MM.1S (cell line): Measurements from ENCODE around the gene ZNF695.

Experiments used
- DNase-seq: peaks from one replicate; pipeline ENCODE4 v3.0.0-alpha.2; 2015
- H2AFZ ChIP-seq: fragments of 300-600 bp; sonication (generic); 2 replicates; pipeline ENCODE4 v1.6.0; 2016; ENCODE audit warnings: antibody characterized with exemption, low read length
- H3F3A ChIP-seq: fragments of 300-600 bp; sonication (generic); 2 replicates; pipeline ENCODE4 v1.6.1; 2016; ENCODE audit warnings: mild to moderate bottlenecking, antibody characterized with exemption, low read length, moderate library complexity, mixed read lengths; ENCODE audit not compliant: insufficient read depth
- H3K27ac ChIP-seq: fragments of 300-600 bp; sonication (generic); 2 replicates; pipeline ENCODE4 v1.5.1; 2016; ENCODE audit warnings: mild to moderate bottlenecking, low read length
- H3K27me3 ChIP-seq: fragments of 300-600 bp; sonication (generic); replicated peaks from 2 replicates; pipeline ENCODE4 v1.6.0; 2016; ENCODE audit warnings: low read length; ENCODE audit not compliant: insufficient read depth
- H3K36me3 ChIP-seq: fragments of 300-600 bp; sonication (generic); replicated peaks from 2 replicates; pipeline ENCODE4 v1.6.1; 2016; ENCODE audit warnings: mild to moderate bottlenecking, low read length, mixed read lengths; ENCODE audit not compliant: insufficient read depth
- H3K4me1 ChIP-seq: fragments of 300-600 bp; sonication (generic); 2 replicates; pipeline ENCODE4 v1.6.1; 2016; ENCODE audit warnings: low read length, mixed read lengths
- H3K4me2 ChIP-seq: fragments of 300-600 bp; sonication (generic); 2 replicates; pipeline ENCODE4 v1.6.0; 2016; ENCODE audit warnings: low read depth, low read length
- H3K4me3 ChIP-seq: fragments of 300-600 bp; sonication (generic); 2 replicates; pipeline ENCODE4 v1.5.1; 2016; ENCODE audit warnings: low read length, mixed read lengths
- H3K79me2 ChIP-seq: fragments of 300-600 bp; sonication (generic); 2 replicates; pipeline ENCODE4 v1.6.1; 2016; ENCODE audit warnings: mixed run types, low read length, mixed read lengths
- H3K9ac ChIP-seq: fragments of 300-600 bp; sonication (generic); 2 replicates; pipeline ENCODE4 v1.6.1; 2016; ENCODE audit warnings: low read length, mixed read lengths
- H3K9me2 ChIP-seq: fragments of 300-600 bp; sonication (generic); replicated peaks from 2 replicates; pipeline ENCODE4 v1.6.1; 2016; ENCODE audit warnings: mild to moderate bottlenecking, low read length, mixed read lengths; ENCODE audit not compliant: insufficient read depth
- H3K9me3 ChIP-seq: fragments of 300-600 bp; sonication (generic); replicated peaks from 2 replicates; pipeline ENCODE4 v1.6.1; 2016; ENCODE audit warnings: mild to moderate bottlenecking, low read length, mixed read lengths; ENCODE audit not compliant: insufficient read depth
- H4K20me1 ChIP-seq: fragments of 300-600 bp; sonication (generic); 2 replicates; pipeline ENCODE4 v1.6.1; 2016; ENCODE audit warnings: mild to moderate bottlenecking, low read length, moderate library complexity, mixed read lengths; ENCODE audit not compliant: insufficient read depth
- EZH2 ChIP-seq: fragments of 300-600 bp; sonication (generic); optimal IDR thresholded peaks from 2 replicates; pipeline ENCODE3; 2017; ENCODE audit warnings: low read depth, mild to moderate bottlenecking, antibody characterized with exemption, low read length, mixed read lengths
- EZH2phosphoT487 ChIP-seq: fragments of 300-600 bp; sonication (generic); IDR thresholded peaks from 2 replicates; pipeline ENCODE4 v1.6.1; 2018; ENCODE audit warnings: antibody characterized with exemption, low read length
- TF ChIP-seq, protein P1 (sequence below): fragments of 300-600 bp; sonication (generic); IDR thresholded peaks from 2 replicates; pipeline ENCODE4 v1.5.1; 2016; ENCODE audit warnings: antibody characterized with exemption, low read length, mixed read lengths

ZNF695 gene

DNA sequence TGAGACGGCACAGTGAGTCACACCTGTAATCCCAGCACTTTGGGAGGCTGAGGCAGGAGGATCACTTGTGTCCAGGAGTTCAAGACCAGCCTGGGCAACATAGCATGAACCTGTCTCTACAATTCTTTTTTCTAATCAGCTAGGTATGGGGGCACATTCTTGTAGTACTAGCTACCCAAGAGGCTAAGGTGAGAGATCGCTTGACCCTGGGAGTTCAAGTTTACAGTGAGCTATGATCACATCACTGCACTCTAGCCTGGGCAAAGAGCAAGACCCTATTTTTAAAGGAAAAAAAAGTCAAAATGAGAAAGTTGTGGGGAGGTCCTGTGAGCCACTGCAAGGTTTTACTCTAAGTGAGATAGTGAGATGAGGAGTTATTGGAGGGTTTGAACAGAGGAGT, 41.4 kb downstream of the ZNF695 start:
- Histone ChIP-seq H3K27me3 (no peaks in the 10 kb centered on the region), H3K4me2 (no peak overlapping the region)

DNA sequence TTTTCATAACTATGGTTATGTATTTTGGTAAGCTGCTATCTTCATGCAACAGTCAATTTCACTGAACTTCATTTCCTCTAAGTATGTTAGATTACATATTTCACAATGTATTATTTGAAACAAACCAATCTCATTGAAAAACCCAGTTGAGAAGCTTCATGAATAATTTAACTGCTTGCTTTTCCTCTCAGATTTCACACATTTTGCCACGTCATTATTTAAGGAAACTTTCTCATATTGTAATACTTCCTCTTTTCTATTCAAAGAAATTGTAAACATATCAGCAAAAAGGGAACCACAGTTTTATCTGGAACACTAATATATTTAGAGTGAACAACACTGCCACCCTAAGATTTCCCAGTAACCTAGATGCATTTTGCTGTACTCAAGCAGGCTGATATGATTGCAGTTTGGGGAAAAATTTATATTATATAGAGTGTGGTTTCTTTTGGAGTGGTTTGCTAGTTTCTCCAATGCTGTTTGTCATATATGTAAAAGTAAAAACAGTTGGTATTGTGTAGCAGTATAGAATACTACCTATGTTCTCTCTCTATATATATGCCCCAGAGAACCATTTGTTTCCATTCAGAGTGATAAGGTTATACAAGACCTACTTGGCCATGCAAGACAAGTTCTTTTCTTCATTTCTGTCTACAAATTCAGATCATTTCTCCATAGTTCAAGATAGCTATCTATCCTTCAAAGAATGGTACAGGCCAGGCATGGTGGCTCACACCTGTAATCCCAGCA, 47.7 kb downstream of the ZNF695 start:
- Histone ChIP-seq H3K27me3 (no peaks in the 10 kb centered on the region), H3K4me3 (no peak overlapping the region), H3K36me3 (no peaks in the 10 kb centered on the region), H3K27ac (no peak overlapping the region), H3K4me2 (no peak overlapping the region), H4K20me1 (no peaks in the 10 kb centered on the region), H3K9ac (no peak overlapping the region), H3K4me1 (peaks cover 3% of the 10 kb centered on the region), H2AFZ (no peak overlapping the region), H3F3A (no peaks in the 10 kb centered on the region), H3K79me2 (no peaks in the 10 kb centered on the region), H3K9me3 (no peaks in the 10 kb centered on the region), H3K9me2 (no peaks in the 10 kb centered on the region)
- DNase-seq, result no peak
- TF ChIP-seq, protein P1, sequence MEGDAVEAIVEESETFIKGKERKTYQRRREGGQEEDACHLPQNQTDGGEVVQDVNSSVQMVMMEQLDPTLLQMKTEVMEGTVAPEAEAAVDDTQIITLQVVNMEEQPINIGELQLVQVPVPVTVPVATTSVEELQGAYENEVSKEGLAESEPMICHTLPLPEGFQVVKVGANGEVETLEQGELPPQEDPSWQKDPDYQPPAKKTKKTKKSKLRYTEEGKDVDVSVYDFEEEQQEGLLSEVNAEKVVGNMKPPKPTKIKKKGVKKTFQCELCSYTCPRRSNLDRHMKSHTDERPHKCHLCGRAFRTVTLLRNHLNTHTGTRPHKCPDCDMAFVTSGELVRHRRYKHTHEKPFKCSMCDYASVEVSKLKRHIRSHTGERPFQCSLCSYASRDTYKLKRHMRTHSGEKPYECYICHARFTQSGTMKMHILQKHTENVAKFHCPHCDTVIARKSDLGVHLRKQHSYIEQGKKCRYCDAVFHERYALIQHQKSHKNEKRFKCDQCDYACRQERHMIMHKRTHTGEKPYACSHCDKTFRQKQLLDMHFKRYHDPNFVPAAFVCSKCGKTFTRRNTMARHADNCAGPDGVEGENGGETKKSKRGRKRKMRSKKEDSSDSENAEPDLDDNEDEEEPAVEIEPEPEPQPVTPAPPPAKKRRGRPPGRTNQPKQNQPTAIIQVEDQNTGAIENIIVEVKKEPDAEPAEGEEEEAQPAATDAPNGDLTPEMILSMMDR, result 0 out of 2 replicates have a peak, but pooled peaks have one; percentile 7
- TF ChIP-seq EZH2, result no peak

More for the DNA sequence above, 41.4 kb downstream of the ZNF695 start:
- H2AFZ ChIP-seq, result no peak overlapping the region
- H3K9me3 ChIP-seq, result 0 out of 2 replicates have a peak, but pooled peaks cover 3% of the 10 kb centered on the region
- DNase-seq, result no peak
- no peaks in the 10 kb centered on the region for H4K20me1 ChIP-seq
- no peak overlapping the region for H3K9ac ChIP-seq
- H3K9me2 ChIP-seq, result no peaks in the 10 kb centered on the region
- H3K4me3 ChIP-seq, result no peak overlapping the region
- TF ChIP-seq, protein P1, result no peak
- TF ChIP-seq EZH2 (no peak), EZH2phosphoT487 (no peak)
- no peaks in the 10 kb centered on the region for H3K36me3 ChIP-seq
- H3K27ac ChIP-seq, result no peak overlapping the region
- no peaks in the 10 kb centered on the region for H3F3A ChIP-seq
- no peaks in the 10 kb centered on the region for H3K4me1 ChIP-seq
- H3K79me2 ChIP-seq, result no peaks in the 10 kb centered on the region

DNA sequence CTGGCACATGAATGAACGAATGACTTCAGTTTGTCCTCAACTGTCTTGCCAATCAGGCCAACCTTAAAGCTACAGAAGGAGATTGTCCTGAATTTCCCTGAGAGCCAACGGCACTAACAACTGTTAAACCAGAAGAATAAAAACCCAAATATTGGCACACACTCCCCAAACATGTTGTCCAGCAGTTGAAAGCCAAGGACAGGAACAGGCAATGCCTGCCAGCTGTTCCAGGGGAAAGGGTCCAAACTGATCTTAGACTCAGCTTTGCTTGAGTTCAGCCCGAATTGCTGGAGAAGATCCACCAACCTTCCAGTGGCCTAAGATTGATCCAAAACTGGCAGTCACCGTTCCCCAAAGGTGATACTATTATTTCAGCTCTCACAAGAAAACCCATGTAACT, 53.7 kb downstream of the ZNF695 start:
- H3K27ac ChIP-seq, result no peak overlapping the region
- H3K9ac ChIP-seq, result no peak overlapping the region
- no peaks in the 10 kb centered on the region for H3K9me2 ChIP-seq
- H2AFZ ChIP-seq, result no peak overlapping the region
- no peaks in the 10 kb centered on the region for H3K79me2 ChIP-seq
- no peaks in the 10 kb centered on the region for H3K4me1 ChIP-seq
- no peaks in the 10 kb centered on the region for H3K9me3 ChIP-seq
- TF ChIP-seq EZH2phosphoT487, result no peak
- TF ChIP-seq, protein P1, result no peak
- no peak for TF ChIP-seq EZH2
- no peaks in the 10 kb centered on the region for H4K20me1 ChIP-seq
- no peak overlapping the region for H3K4me2 ChIP-seq
- H3K36me3 ChIP-seq, result no peaks in the 10 kb centered on the region
- no peaks in the 10 kb centered on the region for H3K27me3 ChIP-seq
- H3F3A ChIP-seq, result no peaks in the 10 kb centered on the region
- H3K4me3 ChIP-seq, result no peak overlapping the region
- no peak for DNase-seq
